Upper lobe of right lung (tissue), 1 donor: ENCODE measurements around the gene TESK1. TPM values are rescaled to one million over a fixed set of nuclear protein-coding genes. Genes with fewer than 3 reads are reported as not detected.
"Not testable (repeated sequence)": the region's sequence is repeated elsewhere in the genome, so short reads cannot be mapped to it uniquely, and the experiment has no call there.

ENCODE experiments used
- ATAC-seq: fragments of 200-7000 bp; cut with Tn5 transposase; one replicate; pipeline ENCODE4 v1.9.1; 2020; ENCODE audit warnings: mild to moderate bottlenecking, moderate library complexity
- DNase-seq: peaks from one replicate; pipeline ENCODE4 v3.0.0-alpha.2; 2020
- H3K27ac ChIP-seq: fragments of 200-600 bp; one replicate; pipeline ENCODE4 v1.8.0; 2022
- H3K27me3 ChIP-seq: fragments of 200-600 bp; one replicate; pipeline ENCODE4 v1.8.0; 2022; ENCODE audit warnings: mild to moderate bottlenecking
- H3K36me3 ChIP-seq: fragments of 200-600 bp; one replicate; pipeline ENCODE4 v1.8.0; 2022
- H3K4me1 ChIP-seq: fragments of 200-600 bp; one replicate; pipeline ENCODE4 v1.8.0; 2022
- H3K4me3 ChIP-seq: fragments of 200-600 bp; one replicate; pipeline ENCODE4 v1.8.0; 2022; ENCODE audit warnings: mild to moderate bottlenecking
- H3K9me3 ChIP-seq: fragments of 200-600 bp; one replicate; pipeline ENCODE4 v1.8.0; 2022
- CTCF ChIP-seq: fragments of 200-600 bp; IDR thresholded peaks from one replicate; pipeline ENCODE4 v1.8.0; 2022; ENCODE audit warnings: antibody characterized with exemption
- intact Hi-C: fragments of 100-400 bp; cut with DNase I; formaldehyde crosslinking; loops from one replicate; pipeline ENCODE4 v1.11.0; 2022
- total RNA-seq: library from RNA; stranded (reverse); fragmentation: NEBNext Ultra II Directional; extraction: Animal tissue kit (Norgen Biotek cat#: 25700); gene quantifications from one replicate; pipeline ENCODE4 v1.2.1, GENCODE V29; 2021
- donor health status: DM: no; HTN: yes; CAD: no; lungs with severe emphysema.

TESK1 gene
- total RNA-seq, 1 donor from 2014 or later, result 43.9 TPM

- no peak for TF ChIP-seq CTCF
- Histone ChIP-seq H3K27me3 (no peaks in the 10 kb centered on the region), H3K9me3 (peaks cover 19% of the 10 kb centered on the region), H3K36me3 (no peaks in the 10 kb centered on the region), H3K27ac (no peak overlapping the region), H3K4me1 (no peaks in the 10 kb centered on the region), H3K4me3 (no peak overlapping the region)
- ATAC-seq, result no peak
- no peak for DNase-seq
- intact Hi-C loops, result no loop called here
These were observed 11.5 kb upstream of the TESK1 start for GRCh38 chr9:35593581-35593980.

- DNase-seq (no peak), ATAC-seq (no peak)
- no peak for TF ChIP-seq CTCF
- intact Hi-C loops, result no loop called here
- Histone ChIP-seq H3K4me3 (no peak overlapping the region), H3K9me3 (peaks cover 19% of the 10 kb centered on the region), H3K36me3 (no peaks in the 10 kb centered on the region), H3K27ac (no peak overlapping the region), H3K27me3 (no peaks in the 10 kb centered on the region), H3K4me1 (no peaks in the 10 kb centered on the region)
These were observed 10.6 kb upstream of the TESK1 start for GRCh38 chr9:35594471-35594870.

- intact Hi-C loops, ATAC-seq, H3K27ac ChIP-seq, DNase-seq, H3K27me3 ChIP-seq, H3K4me3 ChIP-seq, H3K4me1 ChIP-seq, H3K36me3 ChIP-seq: not testable (repeated sequence)
- peaks cover 19% of the 10 kb centered on the region for H3K9me3 ChIP-seq
These were observed 8.2 kb upstream of the TESK1 start for GRCh38 chr9:35596907-35597306.

GRCh38 chr9:35598866-35599590 is 6.0 kb upstream of the TESK1 start:
- intact Hi-C loops, result no loop called here
- Histone ChIP-seq H3K9me3 (peaks cover 1% of the 10 kb centered on the region), H3K4me1 (peaks cover 11% of the 10 kb centered on the region), H3K27ac (no peak overlapping the region), H3K36me3 (no peaks in the 10 kb centered on the region), H3K27me3 (no peaks in the 10 kb centered on the region), H3K4me3 (no peak overlapping the region)
- ATAC-seq (peak; percentile 76), DNase-seq (no peak)
- no peak for TF ChIP-seq CTCF

GRCh38 chr9:35599763-35600604 is 5.1 kb upstream of the TESK1 start:
- Histone ChIP-seq H3K27ac (no peak overlapping the region), H3K4me3 (no peak overlapping the region), H3K9me3 (no peaks in the 10 kb centered on the region), H3K36me3 (no peaks in the 10 kb centered on the region), H3K4me1 (peaks cover 11% of the 10 kb centered on the region), H3K27me3 (no peaks in the 10 kb centered on the region)
- DNase-seq (no peak), ATAC-seq (no peak)
- intact Hi-C loops, result no loop called here
- TF ChIP-seq CTCF, result no peak

GRCh38 chr9:35603506-35603985 is 1.5 kb upstream of the TESK1 start:
- TF ChIP-seq CTCF, result no peak
- intact Hi-C loops, result no loop called here
- Histone ChIP-seq H3K27ac (peak overlapping the region; percentile 86), H3K4me1 (peaks cover 28% of the 10 kb centered on the region), H3K9me3 (no peaks in the 10 kb centered on the region), H3K4me3 (peak overlapping the region; percentile 48), H3K27me3 (no peaks in the 10 kb centered on the region), H3K36me3 (peaks cover 11% of the 10 kb centered on the region)
- ATAC-seq (no peak), DNase-seq (no peak)
